H1 (cell line): ENCODE results near the gene ZBTB20. TPM values are rescaled to one million over a fixed set of nuclear protein-coding genes. Genes with fewer than 3 reads are reported as not detected.

Source experiments
- CTCF ChIA-PET: fragments of 300-600 bp; sonication (Branson Sonifier 250); formaldehyde crosslinking; loops from one replicate; lab custom pipeline; 2021; ENCODE audit not compliant: partially characterized antibody; lab: Charles Lee
- POLR2A ChIA-PET: fragments of 300-600 bp; sonication (Branson Sonifier 250); formaldehyde crosslinking; loops from one replicate; lab custom pipeline; 2021; ENCODE audit warnings: inconsistent platforms; ENCODE audit not compliant: partially characterized antibody; lab: Charles Lee
- DNase-seq, 2 experiments: peaks; one replicate each; pipeline versions ENCODE4 v3.0.0 to v3.0.0-alpha.2; 2010 to 2022; ENCODE audit warnings: low spot score in 2 of 2, low read depth in 1 of 2, mixed read lengths in 1 of 2
- FAIRE-seq: peaks from 2 replicates; lab custom pipeline; 2011; peaks lifted over from hg19 to GRCh38; lab: Jason Lieb, UNC
- H2AFZ ChIP-seq: 2 replicates; pipeline ENCODE4 v1.8.1; 2012; ENCODE audit warnings: low read length, inconsistent platforms
- H2AK5ac ChIP-seq: 2 replicates; pipeline ENCODE4 v1.6.1; 2013; ENCODE audit warnings: low read depth, low read length
- H2BK120ac ChIP-seq: replicated peaks from 2 replicates; pipeline ENCODE3; 2013; ENCODE audit warnings: low read depth, low read length, inconsistent platforms
- H2BK12ac ChIP-seq: 2 replicates; pipeline ENCODE4 v1.6.1; 2013; ENCODE audit warnings: low read depth, low read length
- H2BK15ac ChIP-seq: 2 replicates; pipeline ENCODE4 v1.6.1; 2013; ENCODE audit warnings: low read length
- H2BK20ac ChIP-seq: 2 replicates; pipeline ENCODE4 v1.6.1; 2013; ENCODE audit warnings: low read length
- H2BK5ac ChIP-seq: 2 replicates; pipeline ENCODE4 v1.6.1; 2013; ENCODE audit warnings: low read depth, low read length
- H3K14ac ChIP-seq: 2 replicates; pipeline ENCODE4 v1.6.1; 2013; ENCODE audit warnings: inconsistent platforms; ENCODE audit not compliant: insufficient read length
- H3K18ac ChIP-seq: 2 replicates; pipeline ENCODE4 v1.6.1; 2013; ENCODE audit warnings: low read length; ENCODE audit errors: extremely low read depth
- H3K23ac ChIP-seq: 2 replicates; pipeline ENCODE4 v1.6.1; 2013; ENCODE audit warnings: inconsistent platforms; ENCODE audit not compliant: insufficient read length
- H3K23me2 ChIP-seq: 2 replicates; pipeline ENCODE4 v1.6.1; 2013; ENCODE audit warnings: low read depth, low read length
- H3K27ac ChIP-seq: 2 replicates; pipeline ENCODE4 v1.6.1; 2011; ENCODE audit warnings: low read depth, low read length, inconsistent platforms
- H3K27me3 ChIP-seq, 4 experiments: replicated peaks in 1 of 4; 1 replicate in 1 of 4; 2 replicates in 3 of 4; pipeline versions ENCODE4 v1.6.1 to v1.8.1; 2011 to 2013; ENCODE audit warnings: low read length in 3 of 4, mild to moderate bottlenecking in 3 of 4, inconsistent platforms in 2 of 4, mixed read lengths in 2 of 4, moderate library complexity in 1 of 4; ENCODE audit not compliant: control insufficient read depth in 3 of 4, insufficient read depth in 3 of 4; ENCODE audit errors: extremely low read depth in 1 of 4
- H3K36me3 ChIP-seq, 4 experiments: 2 replicates each; pipeline versions ENCODE4 v1.6.1 to v1.8.1; 2011 to 2013; ENCODE audit warnings: mild to moderate bottlenecking in 4 of 4, low read length in 3 of 4, moderate library complexity in 2 of 4, control low read depth in 1 of 4, inconsistent platforms in 1 of 4; ENCODE audit not compliant: insufficient read depth in 4 of 4, control insufficient read depth in 2 of 4
- H3K4ac ChIP-seq: replicated peaks from 2 replicates; pipeline ENCODE3; 2013; ENCODE audit warnings: low read length, low read depth, mixed read lengths, inconsistent platforms; ENCODE audit not compliant: insufficient read length
- H3K4me1 ChIP-seq, 4 experiments: replicated peaks in 1 of 4; 1 replicate in 1 of 4; 2 replicates in 3 of 4; pipeline versions ENCODE4 v1.6.1 to v1.8.1; 2011 to 2013; ENCODE audit warnings: low read length in 3 of 4, inconsistent platforms in 2 of 4, mixed read lengths in 1 of 4; ENCODE audit not compliant: insufficient read depth in 4 of 4, control insufficient read depth in 3 of 4
- H3K4me2 ChIP-seq, 2 experiments: 2 replicates each; pipeline versions ENCODE4 v1.6.1 to v1.8.1; 2011 to 2013; ENCODE audit warnings: low read depth in 2 of 2, low read length in 2 of 2, control low read depth in 1 of 2, inconsistent platforms in 1 of 2, mild to moderate bottlenecking in 1 of 2; ENCODE audit not compliant: insufficient read depth in 1 of 2
- H3K4me3 ChIP-seq, 4 experiments: fragments of 200-600, 300-600 bp in 1 of 4; sonication (generic), shearing (Covaris generic), sonication (Bioruptor Twin) in 1 of 4; 2 replicates each; pipeline versions ENCODE4 v1.5.1 to v1.8.1; 2011 to 2016; ENCODE audit warnings: low read length in 4 of 4, low read depth in 3 of 4, control low read depth in 2 of 4, inconsistent platforms in 2 of 4, mild to moderate bottlenecking in 2 of 4, mixed read lengths in 1 of 4, moderate library complexity in 1 of 4; ENCODE audit not compliant: insufficient read depth in 2 of 4; ENCODE audit errors: extremely low read depth in 1 of 4
- H3K56ac ChIP-seq: replicated peaks from 2 replicates; pipeline ENCODE3; 2013; ENCODE audit warnings: low read depth, mild to moderate bottlenecking, mixed read lengths, low read length, inconsistent platforms; ENCODE audit not compliant: insufficient read length
- H3K79me1 ChIP-seq: 2 replicates; pipeline ENCODE4 v1.6.1; 2013; ENCODE audit warnings: low read depth, low read length, control low read depth
- H3K79me2 ChIP-seq, 2 experiments: 2 replicates each; pipeline versions ENCODE4 v1.6.1 to v1.8.1; 2012 to 2013; ENCODE audit warnings: low read length in 2 of 2, mild to moderate bottlenecking in 2 of 2, inconsistent platforms in 1 of 2; ENCODE audit not compliant: insufficient read depth in 2 of 2, control insufficient read depth in 1 of 2
- H3K9ac ChIP-seq, 4 experiments: replicated peaks in 1 of 4; 1 replicate in 1 of 4; 2 replicates in 3 of 4; pipeline versions ENCODE4 v1.6.1 to v1.8.1; 2011 to 2013; ENCODE audit warnings: low read depth in 3 of 4, low read length in 3 of 4, control low read depth in 2 of 4, mild to moderate bottlenecking in 2 of 4, moderate library complexity in 2 of 4, inconsistent platforms in 1 of 4; ENCODE audit errors: extremely low read depth in 1 of 4
- H3K9me3 ChIP-seq, 2 experiments: 2 replicates each; pipeline versions ENCODE4 v1.6.1 to v1.8.1; 2012 to 2013; ENCODE audit warnings: mild to moderate bottlenecking in 2 of 2, moderate library complexity in 2 of 2, control low read depth in 1 of 2, inconsistent platforms in 1 of 2, low read depth in 1 of 2, low read length in 1 of 2, mixed read lengths in 1 of 2; ENCODE audit not compliant: insufficient read depth in 2 of 2
- H4K20me1 ChIP-seq, 2 experiments: replicated peaks in 1 of 2; 2 replicates each; pipeline versions ENCODE3 to v1.8.1; 2011 to 2013; ENCODE audit warnings: inconsistent platforms in 2 of 2, low read length in 2 of 2, mild to moderate bottlenecking in 1 of 2; ENCODE audit not compliant: insufficient read depth in 2 of 2, control insufficient read depth in 1 of 2
- H4K5ac ChIP-seq: 2 replicates; pipeline ENCODE4 v1.6.1; 2013; ENCODE audit warnings: low read length, low read depth, mixed read lengths, inconsistent platforms; ENCODE audit not compliant: insufficient read length
- H4K8ac ChIP-seq: 2 replicates; pipeline ENCODE4 v1.8.0; 2013; ENCODE audit warnings: mild to moderate bottlenecking, moderate library complexity, low read length, inconsistent platforms; ENCODE audit not compliant: insufficient read depth; ENCODE audit errors: extremely low read depth
- H4K91ac ChIP-seq: replicated peaks from 2 replicates; pipeline ENCODE3; 2013; ENCODE audit warnings: low read length, mixed read lengths, inconsistent platforms; ENCODE audit not compliant: insufficient read length
- CBX5 ChIP-seq: fragments of 300-800, 300-1000 bp; sonication (generic); IDR thresholded peaks from 2 replicates; pipeline ENCODE4 v1.7.1; 2016; ENCODE audit warnings: antibody characterized with exemption, low read length, low read depth
- EP300 ChIP-seq, 2 experiments: IDR thresholded peaks; 1 replicate in 1 of 2; 2 replicates in 1 of 2; pipeline ENCODE4 v1.6.1; 2011 to 2012; ENCODE audit warnings: low read depth in 2 of 2, low read length in 2 of 2, mild to moderate bottlenecking in 2 of 2, borderline replicate concordance in 1 of 2, inconsistent platforms in 1 of 2, moderate library complexity in 1 of 2
- HDAC2 ChIP-seq, 2 experiments: fragments of 300-600 bp in 1 of 2; sonication (generic) in 1 of 2; IDR thresholded peaks; 2 replicates each; pipeline ENCODE4 v1.6.1; 2011 to 2012; ENCODE audit warnings: low read depth in 2 of 2, low read length in 2 of 2, mild to moderate bottlenecking in 2 of 2, moderate library complexity in 2 of 2, borderline replicate concordance in 1 of 2, inconsistent platforms in 1 of 2
- JUN ChIP-seq: IDR thresholded peaks from 2 replicates; pipeline ENCODE4 v1.6.1; 2011; ENCODE audit warnings: low read depth, mild to moderate bottlenecking, improper control_type of control experiment, low read length
- KDM5A ChIP-seq: fragments of 200-600 bp; IDR thresholded peaks from 2 replicates; pipeline ENCODE4 v1.7.1; 2012; ENCODE audit warnings: mild to moderate bottlenecking, low read length, inconsistent platforms, mixed read lengths
- NANOG ChIP-seq: IDR thresholded peaks from 2 replicates; pipeline ENCODE4 v1.6.1; 2011; ENCODE audit warnings: low read length, low read depth, mild to moderate bottlenecking, inconsistent platforms; ENCODE audit not compliant: insufficient read depth, poor library complexity, severe bottlenecking
- POLR2A ChIP-seq, 2 experiments: IDR thresholded peaks; 1 replicate in 1 of 2; 2 replicates in 1 of 2; pipeline ENCODE4 v1.6.1; 2011; ENCODE audit warnings: low read depth in 2 of 2, low read length in 2 of 2, mild to moderate bottlenecking in 2 of 2; ENCODE audit errors: control extremely low read depth in 1 of 2
- RXRA ChIP-seq: IDR thresholded peaks from 2 replicates; pipeline ENCODE4 v1.6.1; 2011; ENCODE audit warnings: low read depth, mild to moderate bottlenecking, low read length, moderate library complexity; ENCODE audit not compliant: insufficient read depth
- SIX5 ChIP-seq: IDR thresholded peaks from 2 replicates; pipeline ENCODE4 v1.6.1; 2011; ENCODE audit warnings: mild to moderate bottlenecking, low read depth, low read length
- SP1 ChIP-seq: IDR thresholded peaks from 2 replicates; pipeline ENCODE4 v1.6.1; 2011; ENCODE audit warnings: low read depth, low read length
- TAF1 ChIP-seq: IDR thresholded peaks from 2 replicates; pipeline ENCODE4 v1.6.1; 2011; ENCODE audit warnings: mild to moderate bottlenecking, low read depth, low read length
- TBP ChIP-seq: IDR thresholded peaks from 2 replicates; pipeline ENCODE4 v1.6.1; 2011; ENCODE audit warnings: low read depth, low read length, improper control_type of control experiment
- WGBS, 2 experiments: shearing (Covaris generic) in 1 of 2; methylation state at CpG; one replicate each; pipeline versions ENCODE4 v1.1.6 to v1.1.7; 2013 to 2015; ENCODE audit warnings: low lambda C conversion rate in 2 of 2, mixed read lengths in 2 of 2, inconsistent platforms in 1 of 2, low coverage in 1 of 2, missing lambda C conversion rate in 1 of 2; ENCODE audit not compliant: insufficient replicate concordance in 2 of 2, insufficient coverage in 1 of 2, insufficient read length in 1 of 2; ENCODE audit errors: extremely low coverage in 1 of 2, missing lambda C conversion rate in 1 of 2; 5-methylcytosine and 5-hydroxymethylcytosine counted together
- polyA plus RNA-seq, 7 experiments: library from polyadenylated mRNA; depleted of rRNA in 3 of 7; stranded (reverse) in 5 of 7; unstranded in 2 of 7; fragments of >200 nt in 5 of 7; fragments of 200-250 nt in 2 of 7; gene quantifications; 1 replicate in 5 of 7; 2 replicates in 1 of 7; 4 replicates in 1 of 7; pipeline versions ENCODE4 v1.2.1 to v1.2.3, GENCODE V29; 2011 to 2013; ENCODE audit warnings: missing spikeins in 2 of 7, mixed read lengths in 2 of 7
- total RNA-seq: library from RNA; stranded (reverse); fragmentation: NEBNext Ultra II Directional; extraction: Animal tissue kit (Norgen Biotek cat#: 25700); gene quantifications from 2 replicates; pipeline ENCODE4 v1.2.1, GENCODE V29; 2021

Gene ZBTB20
- total and polyA plus RNA-seq, 2 of the 8 experiments (the other 6 are each of a cell fraction or from before 2014, with no cell fraction given): 0.35 to 1.3 TPM

- POLR2A ChIA-PET: no interaction called here
These were observed 502.7 kb downstream of the ZBTB20 start for GRCh38 chr3:114644367-114644766.

More at GRCh38 chr3:114644367-114644766, 502.7 kb downstream of the ZBTB20 start:
- Histone ChIP-seq H4K5ac (no peak overlapping the region), H2AK5ac (no peak overlapping the region), H3K4me1 (peaks cover 0 to 4% (median 0%) of the 10 kb centered on the region in 4 experiments; a peak in 1 of 7 replicates), H4K8ac (no peak overlapping the region), H2BK5ac (no peak overlapping the region), H3K14ac (no peak overlapping the region), H3K79me2 (no peaks in the 10 kb centered on the region), H4K20me1 (no peaks in the 10 kb centered on the region), H3K36me3 (no peaks in the 10 kb centered on the region), H3K56ac (no peak overlapping the region), H2BK12ac (no peak overlapping the region), H2BK20ac (no peak overlapping the region), H2AFZ (no peak overlapping the region), H4K91ac (no peak overlapping the region), H3K4me3 (no peak overlapping the region), H3K79me1 (no peaks in the 10 kb centered on the region), H3K27ac (no peak overlapping the region), H3K9me3 (no peaks in the 10 kb centered on the region), H2BK15ac (no peak overlapping the region), H3K9ac (no peak overlapping the region), H3K23ac (no peak overlapping the region), H3K23me2 (no peaks in the 10 kb centered on the region), H3K4ac (no peak overlapping the region), H3K27me3 (no peaks in the 10 kb centered on the region), H3K4me2 (no peak overlapping the region), H2BK120ac (no peak overlapping the region), H3K18ac (no peak overlapping the region)
- DNase-seq (no peak), FAIRE-seq (no peak)
- TF ChIP-seq TAF1 (no peak), JUN (no peak), TBP (no peak), KDM5A (no peak), HDAC2 (IDR thresholded peaks at IDR 0.05; ENCODE audit: borderline replicate concordance in 1 of 2, low read depth in 2 of 2, low read length in 2 of 2) (no peak), SIX5 (no peak), NANOG (no peak), CBX5 (no peak), EP300 (IDR thresholded peaks at IDR 0.05; ENCODE audit: borderline replicate concordance in 1 of 2, low read depth in 2 of 2, low read length in 2 of 2) (no peak), RXRA (no peak), POLR2A (IDR thresholded peaks at IDR 0.05; ENCODE audit: control extremely low read depth in 1 of 2, low read depth in 2 of 2, low read length in 2 of 2) (no peak), SP1 (no peak)
- WGBS, 2 experiments: 90% methylated on average over 3 of the region's 3 CpGs; no CpG with 5 or more reads in 1 of the 2 experiments
- CTCF ChIA-PET: no interaction called here
